Retinal pigment epithelial cell (primary cell): Measurements from ENCODE around the gene FBXO40.

ENCODE experiments used
- DNase-seq: peaks from one replicate; pipeline ENCODE4 v3.0.0-alpha.2; 2010; ENCODE audit warnings: low read depth
- H3K4me3 ChIP-seq: 2 replicates; pipeline ENCODE4 v1.5.1; 2011; ENCODE audit warnings: mild to moderate bottlenecking, low read length, control low read depth, moderate library complexity
- TF ChIP-seq, protein P1 (sequence below): conservative IDR thresholded peaks from 2 replicates; pipeline ENCODE4 v1.5.1; 2011; ENCODE audit warnings: low read depth, low read length, control low read depth, inconsistent platforms

FBXO40 gene

DNA sequence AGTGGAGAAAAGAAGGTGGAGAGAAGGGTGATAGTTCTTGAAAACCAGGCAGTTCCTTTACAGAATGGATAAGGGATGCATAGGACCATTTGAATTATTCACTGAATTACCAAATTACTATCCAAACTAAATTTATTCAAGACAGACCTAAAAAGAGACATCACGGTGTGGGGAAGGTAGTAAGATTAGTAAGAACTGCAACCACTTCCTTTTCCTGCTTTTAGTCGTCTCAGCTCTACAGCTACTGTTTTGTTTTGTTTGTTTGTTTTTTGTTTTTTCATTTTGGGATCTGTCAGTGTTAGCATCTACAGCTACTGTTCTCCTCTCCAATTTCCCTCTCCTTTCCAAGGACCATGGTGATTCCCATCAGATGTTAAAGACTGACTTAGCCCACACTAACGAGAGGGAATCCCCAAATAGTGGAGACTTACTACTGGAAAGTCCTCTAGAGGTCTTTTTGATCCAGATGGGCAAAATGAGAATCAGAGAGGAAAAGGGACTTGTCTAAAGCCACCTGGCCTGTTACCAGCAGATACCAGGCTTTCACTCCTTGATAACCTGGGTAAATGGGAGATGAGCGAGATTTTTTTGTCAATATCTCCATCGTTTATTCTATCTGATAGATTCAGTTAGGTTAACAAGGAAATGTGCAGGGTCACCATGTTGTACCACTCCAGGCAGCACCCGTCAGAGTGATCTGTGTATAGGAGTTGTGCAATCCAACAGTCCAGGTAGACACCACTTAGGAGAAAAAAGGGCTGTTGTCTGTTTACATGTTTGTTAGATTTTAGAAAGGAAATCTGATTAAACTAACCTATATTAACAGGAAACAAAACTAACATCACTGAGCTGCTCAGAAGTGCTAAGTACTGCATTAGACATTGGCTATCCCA is 61.6 kb downstream of the FBXO40 start:
- H3K4me3 ChIP-seq: no peak overlapping the region
- TF ChIP-seq, protein P1, sequence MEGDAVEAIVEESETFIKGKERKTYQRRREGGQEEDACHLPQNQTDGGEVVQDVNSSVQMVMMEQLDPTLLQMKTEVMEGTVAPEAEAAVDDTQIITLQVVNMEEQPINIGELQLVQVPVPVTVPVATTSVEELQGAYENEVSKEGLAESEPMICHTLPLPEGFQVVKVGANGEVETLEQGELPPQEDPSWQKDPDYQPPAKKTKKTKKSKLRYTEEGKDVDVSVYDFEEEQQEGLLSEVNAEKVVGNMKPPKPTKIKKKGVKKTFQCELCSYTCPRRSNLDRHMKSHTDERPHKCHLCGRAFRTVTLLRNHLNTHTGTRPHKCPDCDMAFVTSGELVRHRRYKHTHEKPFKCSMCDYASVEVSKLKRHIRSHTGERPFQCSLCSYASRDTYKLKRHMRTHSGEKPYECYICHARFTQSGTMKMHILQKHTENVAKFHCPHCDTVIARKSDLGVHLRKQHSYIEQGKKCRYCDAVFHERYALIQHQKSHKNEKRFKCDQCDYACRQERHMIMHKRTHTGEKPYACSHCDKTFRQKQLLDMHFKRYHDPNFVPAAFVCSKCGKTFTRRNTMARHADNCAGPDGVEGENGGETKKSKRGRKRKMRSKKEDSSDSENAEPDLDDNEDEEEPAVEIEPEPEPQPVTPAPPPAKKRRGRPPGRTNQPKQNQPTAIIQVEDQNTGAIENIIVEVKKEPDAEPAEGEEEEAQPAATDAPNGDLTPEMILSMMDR: no peak
- no peak for DNase-seq

DNA sequence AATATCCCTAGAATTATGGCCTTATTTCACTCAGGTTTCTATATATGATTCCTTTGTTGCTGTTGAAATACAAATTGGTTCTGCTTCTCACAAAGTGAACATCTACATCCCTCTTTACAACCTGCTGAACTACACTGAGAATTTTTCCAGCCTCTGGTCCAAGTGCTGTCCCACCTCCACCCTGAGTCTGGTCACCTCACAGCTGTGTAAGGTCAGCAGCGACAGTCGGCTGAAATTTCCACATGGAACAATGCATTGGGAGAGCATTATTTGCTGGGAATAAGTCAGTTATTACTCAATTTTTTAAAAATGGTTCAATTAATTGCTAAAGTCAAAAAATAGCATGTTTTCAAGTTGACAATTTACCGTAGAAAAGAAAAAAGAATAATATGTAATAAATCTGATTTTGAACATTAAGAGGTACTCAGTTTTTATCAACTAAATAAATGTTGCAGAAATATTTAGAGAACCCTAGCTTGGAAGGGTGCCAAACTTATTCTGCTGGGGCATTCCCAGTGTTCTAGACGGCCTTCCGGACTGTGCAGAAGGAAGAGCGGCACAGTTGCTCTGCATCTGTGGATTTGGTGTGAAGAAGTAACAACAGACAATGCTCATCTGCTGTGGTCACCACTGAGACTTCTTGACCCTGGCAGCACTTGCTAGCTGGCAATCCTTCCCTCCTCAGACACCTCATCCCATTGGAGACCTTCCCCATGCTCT is 65.7 kb downstream of the FBXO40 start:
- no peak for DNase-seq
- H3K4me3 ChIP-seq: no peak overlapping the region
- TF ChIP-seq, protein P1: no peak

DNA sequence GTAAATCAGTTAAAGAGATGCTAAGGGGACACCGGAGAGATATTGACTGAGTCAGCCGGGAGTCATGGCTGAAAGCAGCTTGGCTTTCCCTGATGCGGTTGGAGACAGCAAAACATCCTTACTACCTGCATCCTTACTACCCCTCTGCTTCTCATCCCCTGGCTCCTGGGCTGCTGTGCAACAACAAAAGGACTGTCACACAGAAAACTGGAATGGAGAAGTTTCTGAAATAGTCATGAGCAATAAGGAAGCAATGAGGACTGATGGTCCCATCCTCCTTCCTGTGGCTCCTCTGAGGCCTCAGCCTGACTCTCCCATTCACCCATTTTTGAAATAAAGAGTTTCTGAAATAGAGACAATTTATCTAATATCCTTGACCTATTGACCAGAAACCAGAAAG is 66.4 kb downstream of the FBXO40 start:
- H3K4me3 ChIP-seq: no peak overlapping the region
- DNase-seq: no peak
- TF ChIP-seq, protein P1: no peak

DNA sequence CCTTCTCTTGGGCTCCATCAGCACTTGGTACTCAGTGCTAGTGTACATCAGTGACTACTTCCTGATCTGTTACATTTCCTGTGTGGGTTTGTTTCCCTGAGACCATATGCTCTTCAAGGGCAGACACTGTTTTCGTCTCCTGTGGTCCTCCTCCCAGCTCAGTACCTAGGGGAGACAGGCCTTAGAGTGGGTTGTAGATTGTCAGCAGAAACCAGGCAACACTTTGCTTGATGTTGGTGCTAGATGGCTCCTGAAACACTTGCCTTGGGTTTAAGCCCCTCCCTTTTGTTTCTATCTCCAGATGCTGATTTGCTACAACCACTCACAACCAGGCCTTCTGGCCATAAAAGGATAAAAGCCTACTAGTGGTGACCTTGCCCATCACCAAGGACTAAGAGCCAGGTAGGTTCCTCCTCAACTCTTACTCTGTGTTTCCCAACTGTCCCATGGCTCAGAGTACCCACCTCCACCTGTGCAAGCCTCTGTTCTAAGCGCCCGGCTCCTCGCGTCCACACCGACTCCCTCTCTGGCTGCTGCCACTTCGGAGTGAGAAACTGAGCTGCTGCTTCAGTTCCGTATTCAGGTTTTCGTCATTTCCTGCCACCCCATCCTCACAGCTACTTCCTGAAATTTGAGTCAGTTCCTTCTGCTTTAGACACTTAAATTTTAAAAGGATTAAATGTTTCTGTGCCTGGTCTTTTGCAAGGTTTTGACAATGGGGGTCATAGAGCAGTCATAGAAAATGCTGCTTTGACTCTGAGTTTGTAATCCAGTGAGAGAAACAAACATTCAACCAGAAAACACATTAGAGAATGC is 67.4 kb downstream of the FBXO40 start, which contains the start of gene HCLS1:
TSS of gene HCLS1 (minus strand) at position 548 of the 816 bp plus-strand sequence. CDS start 2,556 bp downstream, outside the sequence.
- H3K4me3 ChIP-seq: no peak within 1 kb of the TSS
- TF ChIP-seq, protein P1: no peak
- no peak for DNase-seq

DNA sequence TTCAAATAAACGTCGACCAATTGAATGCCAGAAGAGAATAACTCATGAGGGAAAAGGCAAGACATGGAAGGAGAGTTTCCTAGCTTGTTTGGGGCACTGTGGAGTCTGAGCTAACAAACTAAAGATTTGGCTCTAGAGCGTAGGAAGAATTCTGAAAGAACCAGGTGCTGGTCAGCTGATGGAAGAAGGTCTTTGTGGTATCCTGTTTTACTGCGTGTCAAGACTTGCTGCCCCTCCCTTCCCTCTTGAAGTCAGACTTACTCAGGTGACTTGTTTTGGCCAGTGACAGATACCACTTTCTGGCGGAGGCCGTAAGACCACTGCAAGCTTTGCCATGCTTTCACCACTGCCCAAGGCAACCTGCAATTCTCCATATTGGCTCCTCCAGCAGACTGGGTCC is 68.2 kb downstream of the FBXO40 start:
- TF ChIP-seq, protein P1: no peak
- no peak overlapping the region for H3K4me3 ChIP-seq
- no peak for DNase-seq

DNA sequence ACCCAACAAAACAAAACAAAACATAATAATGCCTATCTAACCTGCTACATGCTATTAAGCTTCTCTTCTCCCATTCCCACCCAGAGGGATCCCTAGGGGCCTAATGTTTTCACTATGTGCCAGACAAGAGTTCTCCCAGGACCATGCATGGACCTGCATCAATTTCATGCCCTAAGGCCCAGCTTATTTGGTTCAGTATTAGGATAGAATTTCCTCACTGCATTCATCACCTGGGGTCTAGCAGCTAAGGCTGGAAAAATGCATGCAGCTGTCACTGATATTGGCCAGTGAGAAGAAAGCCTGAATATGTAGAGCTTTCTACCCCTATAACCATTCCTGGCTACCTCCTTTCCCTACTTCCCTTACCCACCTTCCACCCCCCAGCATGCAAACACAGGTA is 69.6 kb downstream of the FBXO40 start:
- H3K4me3 ChIP-seq: no peak overlapping the region
- TF ChIP-seq, protein P1: no peak
- no peak for DNase-seq
